AG04450 (cell line): ENCODE measurements around the gene CKB. TPM values are rescaled to one million over a fixed set of nuclear protein-coding genes. Genes with fewer than 3 reads are reported as not detected.

Source experiments
- CTCF ChIA-PET: fragments of 300-600, 350-600 bp; formaldehyde crosslinking; extraction: SDS; loops from one replicate; lab custom pipeline; 2022; ENCODE audit warnings: antibody characterized with exemption, inconsistent platforms; lab: Charles Lee
- POLR2A ChIA-PET: fragments of 350-600 bp; formaldehyde crosslinking; extraction: SDS; loops from one replicate; lab custom pipeline; 2021; ENCODE audit warnings: antibody characterized with exemption, inconsistent platforms; lab: Yijun Ruan, JAX
- DNase-seq: peaks from one replicate; pipeline ENCODE4 v3.0.0-alpha.2; 2011; ENCODE audit warnings: low read depth, low spot score
- H3K27ac ChIP-seq: one replicate; pipeline ENCODE4 v1.5.1; 2012; ENCODE audit warnings: low read depth, low read length, control low read depth
- H3K27me3 ChIP-seq: one replicate; pipeline ENCODE4 v1.6.0; 2012; ENCODE audit warnings: low read length; ENCODE audit not compliant: control insufficient read depth, insufficient read depth
- H3K4me3 ChIP-seq: 2 replicates; pipeline ENCODE4 v1.5.1; 2011; ENCODE audit warnings: mild to moderate bottlenecking, low read depth, low read length, control low read depth
- H3K9me3 ChIP-seq: 2 replicates; pipeline ENCODE4 v1.5.1; 2012; ENCODE audit warnings: low read length; ENCODE audit not compliant: control insufficient read depth, insufficient read depth
- polyA plus RNA-seq: library from polyadenylated mRNA; depleted of rRNA; stranded (reverse); fragments of >200 nt; gene quantifications from 2 replicates; pipeline ENCODE4 v1.2.3, GENCODE V29; 2011
- TF ChIP-seq, protein P1 (sequence below): IDR thresholded peaks from 2 replicates; pipeline ENCODE4 v1.5.1; 2011; ENCODE audit warnings: low read depth, low read length, control low read depth, inconsistent platforms

Gene CKB
- polyA plus RNA-seq, 1 experiment = 11.7 TPM

DNA sequence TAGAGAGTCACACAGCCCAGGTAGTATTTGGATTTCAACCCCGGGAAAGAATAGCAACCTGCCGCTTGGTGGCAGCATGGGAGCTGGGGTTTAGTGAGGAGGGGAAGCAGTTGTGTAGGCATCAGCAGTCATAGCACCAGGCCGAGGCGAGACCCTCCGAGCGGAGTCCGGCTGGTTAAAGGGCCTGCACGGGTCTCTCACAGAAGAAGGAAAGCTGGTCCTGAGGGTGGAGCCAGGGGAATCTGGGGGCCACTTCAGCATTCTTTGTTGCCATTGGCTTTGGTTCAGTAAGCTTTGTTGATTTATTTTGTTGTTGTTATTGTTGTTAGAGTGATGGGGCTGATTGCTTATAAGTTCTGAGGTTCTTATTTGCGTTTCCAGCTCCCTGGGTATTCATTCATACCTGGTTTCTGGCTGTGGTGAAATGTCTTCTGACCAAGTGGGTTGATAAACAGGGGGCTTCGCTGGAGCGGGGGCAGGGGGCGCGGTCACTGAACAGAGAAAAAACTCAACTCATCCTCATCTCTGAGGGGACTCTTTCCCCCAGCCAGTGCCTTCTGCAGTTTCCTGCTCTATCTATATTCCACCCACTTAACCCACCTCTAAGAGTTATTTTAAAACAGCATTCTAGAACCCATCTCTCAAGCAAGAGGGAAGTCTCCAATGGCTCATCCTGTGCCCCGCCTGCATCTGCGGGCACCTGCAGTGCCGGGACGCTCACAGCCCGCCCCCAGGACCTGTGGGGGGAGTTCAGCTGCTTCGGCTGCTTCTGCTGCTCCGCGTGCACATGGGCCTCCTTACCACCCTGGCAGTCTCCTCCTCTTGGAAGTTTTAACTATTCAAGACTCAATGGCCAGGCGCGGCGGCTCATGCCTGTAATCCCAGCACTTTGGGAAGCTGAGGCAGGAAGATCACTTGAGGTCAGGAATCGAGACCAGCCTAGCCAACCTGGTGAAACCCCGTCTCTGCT is 11.6 kb downstream of the CKB start:
- ChIA-PET CTCF (interaction anchor here (0.6 to 0.8 kb wide), 2 partner anchors 12 to 57 kb away, joined by 3 to 4 read pairs; no protein-coding TSS in a partner anchor), POLR2A (no interaction called here)
- no peak overlapping the region for H3K4me3 ChIP-seq
- no peaks in the 10 kb centered on the region for H3K27me3 ChIP-seq
- DNase-seq = no peak
- TF ChIP-seq, protein P1, sequence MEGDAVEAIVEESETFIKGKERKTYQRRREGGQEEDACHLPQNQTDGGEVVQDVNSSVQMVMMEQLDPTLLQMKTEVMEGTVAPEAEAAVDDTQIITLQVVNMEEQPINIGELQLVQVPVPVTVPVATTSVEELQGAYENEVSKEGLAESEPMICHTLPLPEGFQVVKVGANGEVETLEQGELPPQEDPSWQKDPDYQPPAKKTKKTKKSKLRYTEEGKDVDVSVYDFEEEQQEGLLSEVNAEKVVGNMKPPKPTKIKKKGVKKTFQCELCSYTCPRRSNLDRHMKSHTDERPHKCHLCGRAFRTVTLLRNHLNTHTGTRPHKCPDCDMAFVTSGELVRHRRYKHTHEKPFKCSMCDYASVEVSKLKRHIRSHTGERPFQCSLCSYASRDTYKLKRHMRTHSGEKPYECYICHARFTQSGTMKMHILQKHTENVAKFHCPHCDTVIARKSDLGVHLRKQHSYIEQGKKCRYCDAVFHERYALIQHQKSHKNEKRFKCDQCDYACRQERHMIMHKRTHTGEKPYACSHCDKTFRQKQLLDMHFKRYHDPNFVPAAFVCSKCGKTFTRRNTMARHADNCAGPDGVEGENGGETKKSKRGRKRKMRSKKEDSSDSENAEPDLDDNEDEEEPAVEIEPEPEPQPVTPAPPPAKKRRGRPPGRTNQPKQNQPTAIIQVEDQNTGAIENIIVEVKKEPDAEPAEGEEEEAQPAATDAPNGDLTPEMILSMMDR = no peak
- no peak overlapping the region for H3K27ac ChIP-seq
- H3K9me3 ChIP-seq = no peaks in the 10 kb centered on the region; the same call in 1 of the 2 replicates

DNA sequence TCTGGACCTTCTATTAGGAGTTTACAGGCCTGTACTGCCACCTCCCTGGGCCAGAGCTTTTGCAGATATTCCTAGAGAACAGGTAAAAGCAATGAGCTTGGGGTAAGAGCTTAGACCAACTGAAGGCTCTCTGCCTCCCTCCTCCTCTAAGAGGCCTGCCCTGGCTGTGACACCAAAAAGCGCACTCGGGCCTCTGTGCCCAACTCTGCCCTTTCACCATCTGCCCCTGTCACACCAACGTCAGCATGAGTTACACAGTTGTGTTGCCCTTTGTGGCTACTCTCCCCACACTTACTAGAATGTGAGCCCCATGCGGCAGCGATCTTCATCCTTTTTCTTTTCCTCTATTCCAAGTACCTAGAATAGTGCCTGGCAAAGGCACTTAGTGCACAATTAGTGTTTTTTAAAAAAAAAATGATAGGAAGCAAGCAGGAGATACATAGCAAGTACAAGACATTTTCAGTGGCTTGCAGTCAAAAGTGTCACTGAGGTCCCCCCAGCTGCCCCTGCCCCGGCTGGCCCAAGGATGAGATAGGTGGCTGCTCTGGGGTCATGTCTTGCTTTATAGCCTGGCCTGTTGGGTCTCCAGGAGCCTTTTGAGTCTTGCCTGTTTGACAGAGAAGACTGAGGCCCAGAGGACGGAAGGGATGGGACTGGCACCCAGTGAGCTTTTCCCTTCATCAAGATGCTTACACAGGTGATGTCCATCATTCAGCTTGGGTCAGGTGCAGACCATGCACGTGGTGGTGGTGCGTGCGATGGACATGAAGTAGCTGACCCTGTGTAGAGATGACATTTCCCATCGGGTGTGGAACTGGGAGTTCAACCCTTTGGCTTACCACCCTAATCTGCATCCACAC is 12.5 kb downstream of the CKB start:
- Histone ChIP-seq H3K4me3 (no peak overlapping the region), H3K9me3 (no peaks in the 10 kb centered on the region; the same call in 1 of the 2 replicates), H3K27me3 (no peaks in the 10 kb centered on the region), H3K27ac (no peak overlapping the region)
- CTCF ChIA-PET = interaction anchor here (1.0 kb wide), 1 partner anchor 9 kb away, joined by 5 read pairs; no protein-coding TSS in a partner anchor
- POLR2A ChIA-PET = no interaction called here
- TF ChIP-seq, protein P1 = no peak
- no peak for DNase-seq

DNA sequence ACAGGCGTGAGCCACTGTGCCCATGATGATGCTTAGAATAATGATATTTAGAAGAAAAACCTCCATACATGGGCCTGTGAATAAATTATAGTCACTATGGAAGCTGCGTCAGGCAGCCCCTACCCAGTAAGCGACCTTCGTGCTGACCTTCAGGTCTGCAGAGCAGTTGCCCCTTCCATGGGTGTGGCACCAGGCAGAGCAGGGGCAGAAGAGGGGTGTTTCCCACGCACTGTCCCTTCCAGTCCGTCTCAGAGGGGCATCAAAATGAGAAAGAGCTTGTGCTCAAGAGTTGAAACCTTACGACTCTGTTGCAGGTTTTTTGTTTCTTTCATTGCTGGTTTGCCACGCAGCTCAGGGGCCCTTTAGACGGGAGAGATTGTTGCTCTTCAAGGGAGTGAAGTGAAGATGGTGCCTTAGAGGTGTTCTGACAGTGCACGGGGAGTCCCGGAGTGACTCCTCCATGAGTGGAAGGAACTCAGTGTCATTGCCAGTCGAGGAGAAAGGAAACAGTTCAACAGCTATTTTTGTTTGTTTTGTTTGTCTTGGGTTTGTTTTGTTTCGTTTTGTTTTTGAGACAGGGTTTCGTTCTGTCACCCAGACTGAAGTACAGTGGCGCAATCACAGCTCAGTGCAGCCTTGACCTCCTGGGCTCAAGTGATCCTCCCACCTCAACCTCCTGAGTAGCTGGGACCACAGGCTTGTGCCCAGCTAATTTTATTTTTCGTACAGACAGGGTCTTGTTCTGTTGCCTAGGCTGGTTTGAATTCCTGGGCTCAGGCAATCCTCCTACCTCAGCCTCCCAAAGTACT is 13.9 kb downstream of the CKB start:
- no peaks in the 10 kb centered on the region for H3K9me3 ChIP-seq
- ChIA-PET CTCF (interaction anchor here (0.9 kb wide), 3 partner anchors 8 to 38 kb away, joined by 3 to 5 read pairs (median 3); no protein-coding TSS in a partner anchor), POLR2A (no interaction called here)
- no peaks in the 10 kb centered on the region for H3K27me3 ChIP-seq
- H3K4me3 ChIP-seq = no peak overlapping the region
- DNase-seq = no peak
- TF ChIP-seq, protein P1 = no peak
- H3K27ac ChIP-seq = no peak overlapping the region

DNA sequence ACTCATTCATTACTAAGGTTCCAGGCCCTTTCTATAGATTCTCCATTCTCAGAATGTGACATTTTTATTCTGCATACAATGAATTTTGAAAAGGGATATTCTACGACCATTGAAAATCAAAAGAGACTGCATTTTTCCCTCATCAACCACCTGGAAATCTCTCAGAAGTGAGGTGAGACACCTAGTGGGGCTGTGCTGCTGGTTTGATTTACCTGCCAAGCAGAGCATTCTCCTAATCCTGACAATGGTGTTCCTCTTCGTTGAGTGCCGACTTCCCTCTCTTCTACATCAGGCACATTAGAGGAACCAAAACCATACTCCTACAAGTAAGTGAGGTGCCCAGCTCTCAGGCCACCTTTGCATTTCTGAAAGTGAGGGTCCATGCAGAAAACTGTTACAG is 14.9 kb downstream of the CKB start:
- Histone ChIP-seq H3K4me3 (no peak overlapping the region), H3K27ac (no peak overlapping the region), H3K27me3 (no peaks in the 10 kb centered on the region), H3K9me3 (no peaks in the 10 kb centered on the region)
- ChIA-PET POLR2A (no interaction called here), CTCF (interaction anchor here (0.6 kb wide), 1 partner anchor 149 kb away, joined by 3 read pairs; no protein-coding TSS in a partner anchor)
- TF ChIP-seq, protein P1 = no peak
- no peak for DNase-seq
